H1 (cell line): ENCODE data around the gene DPPA5. TPM values are rescaled to one million over a fixed set of nuclear protein-coding genes. Genes with fewer than 3 reads are reported as not detected.

Experiments used
- CHD2 ChIP-seq: IDR thresholded peaks from 2 replicates; pipeline ENCODE4 v1.6.1; 2012; ENCODE audit warnings: low read length, improper control_type of control experiment
- HDAC2 ChIP-seq, 2 experiments: fragments of 300-600 bp in 1 of 2; sonication (generic) in 1 of 2; IDR thresholded peaks; 2 replicates each; pipeline ENCODE4 v1.6.1; 2011 to 2012; ENCODE audit warnings: low read depth in 2 of 2, low read length in 2 of 2, mild to moderate bottlenecking in 2 of 2, moderate library complexity in 2 of 2, borderline replicate concordance in 1 of 2, inconsistent platforms in 1 of 2
- SIRT6 ChIP-seq: IDR thresholded peaks from one replicate; pipeline ENCODE4 v1.7.1; 2012; ENCODE audit warnings: low read length, inconsistent platforms
- polyA plus RNA-seq, 7 experiments: library from polyadenylated mRNA; depleted of rRNA in 3 of 7; stranded (reverse) in 5 of 7; unstranded in 2 of 7; fragments of >200 nt in 5 of 7; fragments of 200-250 nt in 2 of 7; gene quantifications; 1 replicate in 5 of 7; 2 replicates in 1 of 7; 4 replicates in 1 of 7; pipeline versions ENCODE4 v1.2.1 to v1.2.3, GENCODE V29; 2011 to 2013; ENCODE audit warnings: missing spikeins in 2 of 7, mixed read lengths in 2 of 7
- total RNA-seq: library from RNA; stranded (reverse); fragmentation: NEBNext Ultra II Directional; extraction: Animal tissue kit (Norgen Biotek cat#: 25700); gene quantifications from 2 replicates; pipeline ENCODE4 v1.2.1, GENCODE V29; 2021

Gene DPPA5
- total and polyA plus RNA-seq, 2 of the 8 experiments (the other 6 are each of a cell fraction or from before 2014, with no cell fraction given): 2.0 to 2.9 TPM

GRCh38 chr6:73395875-73396274, 41.8 kb upstream of the DPPA5 start (continued):
- TF ChIP-seq HDAC2 (IDR thresholded peaks at IDR 0.05; ENCODE audit: borderline replicate concordance in 1 of 2, low read depth in 2 of 2, low read length in 2 of 2) (no peak), CHD2 (no peak), SIRT6 (no peak)
